ENCODE results near the gene XCL1. TPM values are rescaled to one million over a fixed set of nuclear protein-coding genes. Genes with fewer than 3 reads are reported as not detected.

Gene XCL1
- total RNA-seq, 1 experiment from 2014 or later = not detected

DNA sequence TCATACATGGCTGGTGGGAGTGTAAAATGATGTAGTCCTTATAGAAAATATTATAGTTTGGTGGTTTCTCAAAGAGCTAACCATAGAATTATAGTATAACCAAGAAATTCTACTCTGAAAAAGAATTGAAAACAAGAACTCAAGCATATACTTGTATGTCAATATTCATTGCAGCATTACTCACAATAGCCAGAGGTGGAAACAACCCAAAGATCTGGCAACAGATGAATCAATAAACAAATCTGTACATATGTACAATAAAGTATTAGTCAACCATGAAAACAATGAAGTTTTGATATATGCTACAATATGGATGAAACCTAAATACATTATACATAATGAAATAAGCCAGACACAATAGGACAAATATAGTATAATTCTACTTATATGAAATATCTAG lies 29.7 kb downstream of the XCL1 start:
- intact Hi-C loops (cut with micrococcal nuclease; ENCODE audit: unreplicated experiment) = no loop called here
- ChIA-PET CTCF (no interaction called here), POLR2A (no interaction called here)
- no peak for TF ChIP-seq REST (IDR thresholded peaks at IDR 0.05; ENCODE audit: insufficient read depth in 1 of 2, low read depth in 2 of 2, low read length in 1 of 2)
- no peak for TF ChIP-seq CTCF (IDR thresholded peaks at IDR 0.05)
- no peak for TF ChIP-seq POLR2AphosphoS5 (IDR thresholded peaks at IDR 0.05; ENCODE audit: low read depth, low read length)
- TF ChIP-seq SIN3A (IDR thresholded peaks at IDR 0.05; ENCODE audit: borderline replicate concordance, insufficient read depth, low read depth, low read length) = no peak
- no peak for TF ChIP-seq TCF7L2 (IDR thresholded peaks at IDR 0.05; ENCODE audit: low read depth, low read length)
- in situ Hi-C loops (cut with HindIII; ENCODE audit: low pct_unique_long_range_greater_than_20kb, low sequenced_read_pairs) = no loop called here
- Histone ChIP-seq H3K9me3 (ENCODE audit: control insufficient read depth, insufficient read depth, low read depth, low read length) (no peaks in the 10 kb centered on the region), H3K27me3 (ENCODE audit: control insufficient read depth, insufficient read depth, low read length) (no peaks in the 10 kb centered on the region), H3K36me3 (ENCODE audit: control insufficient read depth, insufficient read depth, low read length) (no peaks in the 10 kb centered on the region), H3K4me1 (ENCODE audit: control insufficient read depth, insufficient read depth, low read length) (no peaks in the 10 kb centered on the region), H3K4me3 (ENCODE audit: low read depth in 2 of 2, low read length in 2 of 2) (no peak overlapping the region), H3K27ac (ENCODE audit: low read length) (no peak overlapping the region)
- no TSS peak for BruUV-seq (replicated peaks)
- no peak for DNase-seq (ENCODE audit: low read depth, low spot score)
- ATAC-seq = no peak

DNA sequence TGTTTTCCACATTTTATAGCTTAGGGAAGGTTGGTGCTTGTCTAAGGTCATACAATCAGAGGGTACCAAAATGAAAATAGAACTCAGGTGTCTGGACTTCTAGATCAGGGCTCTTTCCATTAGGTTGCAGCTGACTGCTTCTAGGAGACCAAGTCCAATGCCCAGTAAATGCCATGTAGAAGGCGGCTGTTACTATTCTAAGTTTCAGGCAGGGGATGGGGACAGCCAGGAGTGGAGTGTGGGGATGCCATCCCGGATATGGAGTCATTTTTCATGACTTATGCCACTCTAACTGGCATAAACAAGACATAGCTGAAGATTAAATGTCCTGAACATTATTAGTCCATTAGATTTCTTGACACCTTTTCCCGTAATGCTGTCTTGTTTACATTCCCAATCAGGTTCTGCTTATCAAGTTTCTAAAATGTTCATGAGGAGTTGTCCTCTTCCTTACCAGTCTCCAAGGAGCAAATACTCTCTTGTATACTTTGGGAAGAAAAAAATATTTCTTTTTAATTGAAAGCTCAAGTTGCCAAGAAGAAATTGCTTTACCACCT lies 31.5 kb downstream of the XCL1 start:
- CTCF ChIA-PET = interaction anchor here (0.9 kb wide), 1 partner anchor 742 kb away, joined by 3 read pairs; no protein-coding TSS in a partner anchor
- TF ChIP-seq REST (IDR thresholded peaks at IDR 0.05; ENCODE audit: insufficient read depth in 1 of 2, low read depth in 2 of 2, low read length in 1 of 2) (no peak), POLR2AphosphoS5 (IDR thresholded peaks at IDR 0.05; ENCODE audit: low read depth, low read length) (no peak)
- Histone ChIP-seq H3K36me3 (ENCODE audit: control insufficient read depth, insufficient read depth, low read length) (no peaks in the 10 kb centered on the region), H3K4me1 (ENCODE audit: control insufficient read depth, insufficient read depth, low read length) (no peaks in the 10 kb centered on the region), H3K4me3 (ENCODE audit: low read depth in 2 of 2, low read length in 2 of 2) (no peak overlapping the region), H3K27ac (ENCODE audit: low read length) (no peak overlapping the region), H3K27me3 (ENCODE audit: control insufficient read depth, insufficient read depth, low read length) (no peaks in the 10 kb centered on the region), H3K9me3 (ENCODE audit: control insufficient read depth, insufficient read depth, low read depth, low read length) (no peaks in the 10 kb centered on the region)
- POLR2A ChIA-PET = no interaction called here
- ATAC-seq (no peak), DNase-seq (ENCODE audit: low read depth, low spot score) (no peak)
- BruUV-seq (replicated peaks) = no TSS peak
- in situ Hi-C loops (cut with HindIII; ENCODE audit: low pct_unique_long_range_greater_than_20kb, low sequenced_read_pairs) (no loop called here), intact Hi-C loops (cut with micrococcal nuclease; ENCODE audit: unreplicated experiment) (no loop called here)
